ENCODE data around the gene KPNB1. TPM values are rescaled to one million over a fixed set of nuclear protein-coding genes. Genes with fewer than 3 reads are reported as not detected.

The KPNB1 gene
- total RNA-seq, 1 experiment from 2014 or later, result 437 TPM

DNA sequence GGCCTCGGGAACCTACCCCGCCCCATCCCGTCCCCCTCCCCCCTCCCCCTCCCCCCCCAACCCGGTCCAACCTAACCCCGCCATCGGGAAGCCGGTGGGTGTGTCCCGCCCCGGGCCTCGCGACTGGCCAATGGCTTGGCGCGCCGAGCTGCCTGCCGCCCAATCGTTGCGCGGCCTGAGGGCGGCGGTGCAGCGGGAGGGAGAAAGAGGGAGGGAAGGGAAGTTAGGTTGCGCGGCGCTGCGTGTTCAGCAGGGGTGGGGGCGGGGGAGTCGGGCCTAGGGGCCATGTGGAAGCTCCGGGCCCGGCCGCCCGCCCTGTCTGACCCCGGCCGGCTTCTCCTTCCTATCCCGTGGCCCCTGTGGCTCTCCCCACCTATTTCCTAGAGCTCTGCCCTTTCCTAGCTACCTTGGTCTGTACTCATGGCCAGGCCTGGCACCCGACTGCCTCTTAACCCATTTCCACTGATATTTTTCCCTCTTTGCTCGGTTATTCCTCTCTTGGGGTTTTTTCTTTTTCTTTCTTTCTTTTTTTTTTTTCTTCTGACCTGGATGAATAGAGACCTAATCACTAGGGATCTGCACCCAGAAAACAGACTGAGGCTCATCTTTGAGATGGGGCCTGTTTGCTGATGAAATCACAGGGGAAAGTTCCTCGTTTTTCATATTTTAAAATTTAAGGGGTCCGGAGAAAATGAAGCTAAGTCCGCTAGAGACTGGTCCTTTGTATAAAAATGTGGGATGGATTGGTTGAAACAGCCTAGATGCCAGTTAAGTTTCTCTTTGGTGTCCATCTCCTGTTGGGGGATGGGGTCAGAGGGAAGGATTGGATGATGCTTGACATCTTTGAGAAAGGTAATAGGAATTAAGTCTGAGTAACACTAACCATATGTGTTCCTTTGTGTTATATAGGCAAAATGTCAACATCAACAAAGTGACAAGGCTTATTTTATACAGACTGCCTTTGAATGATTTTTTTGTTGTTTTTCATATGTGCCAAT, 1.1 kb downstream of the KPNB1 start:
- H3K4me3 ChIP-seq (ENCODE audit: low read length), result peak overlapping the region; percentile 84
- H2AFZ ChIP-seq (ENCODE audit: low read length), result peak overlapping the region; percentile 53
- no peaks in the 10 kb centered on the region for H3F3A ChIP-seq (ENCODE audit: low read length, unreplicated experiment)
- no peaks in the 10 kb centered on the region for H3K9me2 ChIP-seq (replicated peaks; ENCODE audit: low read length)
- H3K4me1 ChIP-seq (ENCODE audit: insufficient read depth, low read length), result peaks cover 45% of the 10 kb centered on the region
- no peaks in the 10 kb centered on the region for H3K9me3 ChIP-seq (ENCODE audit: low read length)
- CTCF ChIA-PET, result interaction anchor here (0.5 to 0.6 kb wide), 3 partner anchors 11 to 151 kb away, joined by 3 to 5 read pairs (median 3); no protein-coding TSS in a partner anchor
- no TSS peak for BruUV-seq (replicated peaks)
- H3K27ac ChIP-seq (ENCODE audit: low read length), result peak overlapping the region; percentile 79
- peak overlapping the region; percentile 98 for H3K9ac ChIP-seq (ENCODE audit: low read length)
- H3K4me2 ChIP-seq (ENCODE audit: low read length), result peak overlapping the region; percentile 93
- DNase-seq (peak; percentile 99), ATAC-seq (peak; percentile 53)
- peaks cover 43% of the 10 kb centered on the region for H3K36me3 ChIP-seq (ENCODE audit: low read depth, low read length)
- peaks cover 60% of the 10 kb centered on the region for H3K79me2 ChIP-seq (ENCODE audit: low read length)
- peaks cover 36% of the 10 kb centered on the region for H4K20me1 ChIP-seq (ENCODE audit: low read length)
- intact Hi-C loops (cut with micrococcal nuclease), result no loop called here
- TF ChIP-seq EZH2phosphoT487 (IDR thresholded peaks at IDR 0.05; ENCODE audit: borderline replicate concordance, low read length) (no peak), EZH2 (IDR thresholded peaks at IDR 0.05; ENCODE audit: low read length, unreplicated experiment) (no peak), CTCF (conservative IDR thresholded peaks at IDR 0.05; ENCODE audit: low read depth, low read length) (no peak)
- no peaks in the 10 kb centered on the region for H3K27me3 ChIP-seq (ENCODE audit: low read length)
- POLR2A ChIA-PET (ENCODE audit: unreplicated experiment), result interaction anchor here (0.6 kb wide), 3 partner anchors 158 to 430 kb away, joined by 4 to 8 read pairs (median 6); no protein-coding TSS in a partner anchor

DNA sequence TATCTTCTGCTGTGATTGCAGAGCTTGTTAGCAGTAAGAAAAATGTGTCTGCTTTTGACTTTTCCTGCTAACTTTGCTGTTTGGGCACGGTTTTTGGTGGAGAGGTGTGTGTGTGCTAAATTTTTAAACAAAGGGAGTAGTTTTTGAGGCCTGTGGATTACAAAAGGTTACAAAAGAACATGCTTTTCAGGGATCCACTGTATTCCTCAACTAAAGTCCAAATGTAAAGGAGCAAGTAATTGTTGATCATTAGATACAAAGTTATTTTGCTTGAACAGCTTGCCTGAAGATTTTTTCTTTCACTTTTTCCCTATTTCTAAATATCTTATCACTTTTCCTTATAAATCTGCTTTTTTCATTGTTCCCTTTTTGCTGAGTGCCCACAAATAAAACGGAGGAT, 2.0 kb downstream of the KPNB1 start:
- Histone ChIP-seq H3F3A (ENCODE audit: low read length, unreplicated experiment) (no peaks in the 10 kb centered on the region), H3K9me3 (ENCODE audit: low read length) (no peaks in the 10 kb centered on the region), H3K27ac (ENCODE audit: low read length) (no peak overlapping the region), H4K20me1 (ENCODE audit: low read length) (peaks cover 44% of the 10 kb centered on the region), H3K9ac (ENCODE audit: low read length) (peak overlapping the region; percentile 98), H3K9me2 (replicated peaks; ENCODE audit: low read length) (no peaks in the 10 kb centered on the region), H3K4me3 (ENCODE audit: low read length) (peak overlapping the region; percentile 84), H3K4me1 (ENCODE audit: insufficient read depth, low read length) (peaks cover 45% of the 10 kb centered on the region), H3K27me3 (ENCODE audit: low read length) (no peaks in the 10 kb centered on the region), H3K36me3 (ENCODE audit: low read depth, low read length) (peaks cover 52% of the 10 kb centered on the region), H3K79me2 (ENCODE audit: low read length) (peaks cover 69% of the 10 kb centered on the region), H3K4me2 (ENCODE audit: low read length) (peak overlapping the region; percentile 93), H2AFZ (ENCODE audit: low read length) (no peak overlapping the region)
- intact Hi-C loops (cut with micrococcal nuclease), result no loop called here
- TF ChIP-seq EZH2 (IDR thresholded peaks at IDR 0.05; ENCODE audit: low read length, unreplicated experiment), result no peak
- TF ChIP-seq CTCF (conservative IDR thresholded peaks at IDR 0.05; ENCODE audit: low read depth, low read length), result no peak
- no peak for TF ChIP-seq EZH2phosphoT487 (IDR thresholded peaks at IDR 0.05; ENCODE audit: borderline replicate concordance, low read length)
- no peak for DNase-seq
- TSS peak; percentile 30 for BruUV-seq (replicated peaks)
- POLR2A ChIA-PET (ENCODE audit: unreplicated experiment), result interaction anchor here (0.6 kb wide), 1 partner anchor 159 kb away, joined by 4 read pairs; no protein-coding TSS in a partner anchor
- no peak for ATAC-seq
- CTCF ChIA-PET, result no interaction called here

Measured in PC-3 (cell line).